Stimulated activated CD4-positive, alpha-beta T cell treated with anti-CD3 and anti-CD28 coated beads, TNF-alpha, amount 100 ng/mL, for 24 hours (primary cell): ENCODE measurements around the gene HS6ST2.

Experiments used
- DNase-seq, 3 experiments: peaks; one replicate each; pipeline ENCODE4 v3.0.0-alpha.2; 2020; ENCODE audit warnings: low read depth in 3 of 3

HS6ST2 gene

GRCh38 chrX:132848296-132848970 lies 110.0 kb downstream of the HS6ST2 start:
- DNase-seq = no peak

GRCh38 chrX:132843363-132843762 lies 115.1 kb downstream of the HS6ST2 start:
- no peak for DNase-seq

GRCh38 chrX:132842460-132843238 lies 115.8 kb downstream of the HS6ST2 start:
- DNase-seq = no peak

- no peak for DNase-seq
Measured at GRCh38 chrX:132837967-132838366, 120.5 kb downstream of the HS6ST2 start.

- DNase-seq = no peak
Measured at GRCh38 chrX:132837126-132837525, 121.3 kb downstream of the HS6ST2 start.

- DNase-seq = no peak
Measured at GRCh38 chrX:132836471-132836870, 122.0 kb downstream of the HS6ST2 start.

- no peak for DNase-seq
Measured at GRCh38 chrX:132834741-132835140, 123.7 kb downstream of the HS6ST2 start.

- no peak for DNase-seq
Measured at GRCh38 chrX:132834109-132834508, 124.3 kb downstream of the HS6ST2 start.

- no peak for DNase-seq
Measured at GRCh38 chrX:132833373-132833772, 125.1 kb downstream of the HS6ST2 start.

- DNase-seq = no peak
Measured at GRCh38 chrX:132831336-132831973, 127.0 kb downstream of the HS6ST2 start.

GRCh38 chrX:132822634-132823012 lies 135.8 kb downstream of the HS6ST2 start:
- DNase-seq = no peak

GRCh38 chrX:132821974-132822633 lies 136.3 kb downstream of the HS6ST2 start:
- no peak for DNase-seq

- DNase-seq = no peak
Measured at GRCh38 chrX:132820675-132821074, 137.8 kb downstream of the HS6ST2 start.

GRCh38 chrX:132819711-132820264 lies 138.6 kb downstream of the HS6ST2 start:
- no peak for DNase-seq

GRCh38 chrX:132818638-132819037 lies 139.8 kb downstream of the HS6ST2 start:
- DNase-seq = no peak

GRCh38 chrX:132815643-132816042 lies 142.8 kb downstream of the HS6ST2 start:
- no peak for DNase-seq

- no peak for DNase-seq
Measured at GRCh38 chrX:132810964-132811712, 147.3 kb downstream of the HS6ST2 start.

GRCh38 chrX:132810488-132810887 lies 147.9 kb downstream of the HS6ST2 start:
- DNase-seq = no peak

GRCh38 chrX:132809581-132809980 lies 148.8 kb downstream of the HS6ST2 start:
- no peak for DNase-seq

GRCh38 chrX:132807411-132808030 lies 150.9 kb downstream of the HS6ST2 start:
- no peak for DNase-seq

- DNase-seq = no peak
Measured at GRCh38 chrX:132802033-132802432, 156.4 kb downstream of the HS6ST2 start.
